WERI-Rb-1 (cell line): ENCODE data around the gene GSTK1.

Source experiments
- DNase-seq: peaks from one replicate; pipeline ENCODE4 v3.0.0-alpha.2; 2020
- H3K27ac ChIP-seq: fragments of 250-450 bp; sonication (Bioruptor Pico); 2 replicates; pipeline ENCODE4 v1.5.1; 2020; ENCODE audit warnings: mild to moderate bottlenecking, moderate library complexity
- H3K27me3 ChIP-seq: fragments of 250-450 bp; sonication (Bioruptor Pico); 2 replicates; pipeline ENCODE4 v1.5.1; 2021; ENCODE audit warnings: mild to moderate bottlenecking, low read depth, moderate library complexity; ENCODE audit not compliant: insufficient read depth, severe bottlenecking
- H3K36me3 ChIP-seq: fragments of 250-450 bp; sonication (Bioruptor Pico); 2 replicates; pipeline ENCODE4 v1.5.1; 2020; ENCODE audit warnings: mild to moderate bottlenecking, moderate library complexity
- H3K4me3 ChIP-seq: 2 replicates; pipeline ENCODE4 v1.5.1; 2011; ENCODE audit warnings: low read depth, mild to moderate bottlenecking, control low read depth, low read length
- H3K9me3 ChIP-seq: fragments of 250-450 bp; sonication (Bioruptor Pico); 2 replicates; pipeline ENCODE4 v1.5.1; 2021; ENCODE audit warnings: mild to moderate bottlenecking, moderate library complexity; ENCODE audit not compliant: severe bottlenecking
- TF ChIP-seq, protein P1 (sequence below): IDR thresholded peaks from 2 replicates; pipeline ENCODE4 v1.5.1; 2011; ENCODE audit warnings: low read depth, mild to moderate bottlenecking, control low read depth, inconsistent platforms, low read length

GSTK1 gene

DNA sequence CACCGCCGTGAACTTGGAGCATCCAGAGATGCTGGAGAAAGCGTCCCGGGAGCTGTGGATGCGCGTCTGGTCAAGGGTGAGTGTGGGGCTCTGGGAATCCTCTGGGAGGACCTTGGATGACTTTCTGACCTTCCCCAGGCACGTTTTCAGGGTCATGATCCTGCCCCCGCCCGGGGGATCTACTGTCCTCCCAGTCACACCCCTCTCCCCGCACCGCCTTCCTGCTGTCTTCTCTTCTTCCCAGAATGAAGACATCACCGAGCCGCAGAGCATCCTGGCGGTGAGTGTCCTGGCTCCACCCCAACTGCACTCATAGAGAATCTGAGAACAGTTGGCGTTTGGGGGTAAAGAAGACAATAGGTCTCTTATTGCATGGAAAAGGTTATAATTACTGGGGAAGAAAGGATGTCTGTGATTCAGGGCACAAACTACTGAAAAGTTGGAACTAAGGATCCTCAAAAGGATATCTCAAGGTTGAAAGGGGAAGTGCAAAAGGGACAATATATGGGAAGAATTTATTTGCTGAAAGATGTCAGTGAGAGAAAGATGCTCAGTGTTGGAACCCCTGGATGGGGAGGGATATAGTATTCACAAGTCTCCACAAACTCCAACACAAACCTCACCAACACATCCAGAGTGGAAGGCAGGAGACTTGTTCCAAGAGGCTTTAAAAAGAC lies 1.9 kb downstream of the GSTK1 start:
- DNase-seq = no peak
- H3K36me3 ChIP-seq = peaks cover 11% of the 10 kb centered on the region
- TF ChIP-seq, protein P1, sequence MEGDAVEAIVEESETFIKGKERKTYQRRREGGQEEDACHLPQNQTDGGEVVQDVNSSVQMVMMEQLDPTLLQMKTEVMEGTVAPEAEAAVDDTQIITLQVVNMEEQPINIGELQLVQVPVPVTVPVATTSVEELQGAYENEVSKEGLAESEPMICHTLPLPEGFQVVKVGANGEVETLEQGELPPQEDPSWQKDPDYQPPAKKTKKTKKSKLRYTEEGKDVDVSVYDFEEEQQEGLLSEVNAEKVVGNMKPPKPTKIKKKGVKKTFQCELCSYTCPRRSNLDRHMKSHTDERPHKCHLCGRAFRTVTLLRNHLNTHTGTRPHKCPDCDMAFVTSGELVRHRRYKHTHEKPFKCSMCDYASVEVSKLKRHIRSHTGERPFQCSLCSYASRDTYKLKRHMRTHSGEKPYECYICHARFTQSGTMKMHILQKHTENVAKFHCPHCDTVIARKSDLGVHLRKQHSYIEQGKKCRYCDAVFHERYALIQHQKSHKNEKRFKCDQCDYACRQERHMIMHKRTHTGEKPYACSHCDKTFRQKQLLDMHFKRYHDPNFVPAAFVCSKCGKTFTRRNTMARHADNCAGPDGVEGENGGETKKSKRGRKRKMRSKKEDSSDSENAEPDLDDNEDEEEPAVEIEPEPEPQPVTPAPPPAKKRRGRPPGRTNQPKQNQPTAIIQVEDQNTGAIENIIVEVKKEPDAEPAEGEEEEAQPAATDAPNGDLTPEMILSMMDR = no peak
- H3K9me3 ChIP-seq = no peaks in the 10 kb centered on the region
- no peaks in the 10 kb centered on the region for H3K27me3 ChIP-seq
- no peak overlapping the region for H3K27ac ChIP-seq
- no peak overlapping the region for H3K4me3 ChIP-seq

DNA sequence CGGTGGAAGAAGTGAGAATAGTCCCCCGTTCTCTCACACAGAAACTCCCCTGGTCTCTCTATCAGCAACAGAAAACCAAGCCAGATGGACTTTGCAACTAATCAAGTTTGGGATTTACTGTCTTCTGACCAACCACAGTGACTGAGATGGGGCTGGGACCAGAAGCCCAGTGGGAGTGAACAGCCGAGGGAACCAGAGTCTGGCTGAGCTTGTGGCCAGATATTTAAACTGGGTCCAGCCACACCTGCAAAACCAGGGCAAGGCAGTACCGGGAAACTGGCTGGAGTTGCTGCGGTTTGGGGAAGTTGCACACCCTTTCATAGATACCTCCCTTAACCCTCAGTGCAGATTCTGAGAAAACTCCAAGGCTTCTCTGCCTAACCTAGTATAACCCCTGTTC lies 6.0 kb downstream of the GSTK1 start:
- Histone ChIP-seq H3K36me3 (peaks cover 14% of the 10 kb centered on the region), H3K27me3 (no peaks in the 10 kb centered on the region), H3K4me3 (no peak overlapping the region), H3K9me3 (no peaks in the 10 kb centered on the region), H3K27ac (no peak overlapping the region)
- TF ChIP-seq, protein P1 = no peak
- DNase-seq = no peak

DNA sequence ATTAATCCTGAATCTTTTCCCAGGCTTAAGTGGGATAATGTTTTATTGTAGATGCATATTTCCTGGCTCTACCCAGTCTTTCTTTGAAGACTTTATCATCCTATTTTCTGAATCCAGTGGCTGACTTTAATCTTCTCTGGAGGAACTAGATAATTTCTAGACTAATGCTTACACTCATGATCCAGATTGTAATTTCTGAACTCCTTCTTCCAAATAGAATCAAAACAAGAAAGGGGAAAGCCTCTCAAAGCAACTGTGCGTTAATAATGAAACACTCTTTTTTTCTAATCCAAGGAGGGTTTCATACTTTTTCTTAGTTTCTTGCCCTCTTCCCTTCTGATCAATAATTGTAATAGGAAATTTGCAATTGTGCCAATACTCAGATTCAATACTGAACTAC lies 8.0 kb downstream of the GSTK1 start:
- no peaks in the 10 kb centered on the region for H3K27me3 ChIP-seq
- peaks cover 14% of the 10 kb centered on the region for H3K36me3 ChIP-seq
- TF ChIP-seq, protein P1 = no peak
- H3K9me3 ChIP-seq = no peaks in the 10 kb centered on the region
- H3K4me3 ChIP-seq = no peak overlapping the region
- no peak overlapping the region for H3K27ac ChIP-seq
- no peak for DNase-seq

DNA sequence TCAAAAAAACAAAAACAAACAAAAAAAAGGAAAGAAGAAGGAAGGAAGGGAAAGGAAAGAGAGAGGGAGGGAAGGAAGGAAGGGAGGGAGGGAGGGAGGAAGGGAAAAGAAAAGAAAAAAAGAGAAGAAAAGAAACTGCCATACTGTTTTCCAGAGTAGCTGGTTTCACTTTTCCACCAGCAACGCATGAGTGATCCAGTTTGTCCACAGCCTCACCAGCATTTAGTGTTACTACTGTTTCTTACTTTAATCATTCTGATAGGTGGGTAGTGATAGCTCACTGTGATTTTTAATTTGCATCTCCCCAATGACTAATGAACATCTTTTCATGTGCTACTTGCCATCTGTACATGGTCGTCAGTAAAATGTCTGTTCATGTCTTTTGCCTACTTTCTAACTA lies 9.6 kb downstream of the GSTK1 start:
- Histone ChIP-seq H3K27ac (no peak overlapping the region), H3K27me3 (no peaks in the 10 kb centered on the region), H3K36me3 (peaks cover 7% of the 10 kb centered on the region), H3K9me3 (no peaks in the 10 kb centered on the region), H3K4me3 (no peak overlapping the region)
- TF ChIP-seq, protein P1 = no peak
- DNase-seq = no peak

DNA sequence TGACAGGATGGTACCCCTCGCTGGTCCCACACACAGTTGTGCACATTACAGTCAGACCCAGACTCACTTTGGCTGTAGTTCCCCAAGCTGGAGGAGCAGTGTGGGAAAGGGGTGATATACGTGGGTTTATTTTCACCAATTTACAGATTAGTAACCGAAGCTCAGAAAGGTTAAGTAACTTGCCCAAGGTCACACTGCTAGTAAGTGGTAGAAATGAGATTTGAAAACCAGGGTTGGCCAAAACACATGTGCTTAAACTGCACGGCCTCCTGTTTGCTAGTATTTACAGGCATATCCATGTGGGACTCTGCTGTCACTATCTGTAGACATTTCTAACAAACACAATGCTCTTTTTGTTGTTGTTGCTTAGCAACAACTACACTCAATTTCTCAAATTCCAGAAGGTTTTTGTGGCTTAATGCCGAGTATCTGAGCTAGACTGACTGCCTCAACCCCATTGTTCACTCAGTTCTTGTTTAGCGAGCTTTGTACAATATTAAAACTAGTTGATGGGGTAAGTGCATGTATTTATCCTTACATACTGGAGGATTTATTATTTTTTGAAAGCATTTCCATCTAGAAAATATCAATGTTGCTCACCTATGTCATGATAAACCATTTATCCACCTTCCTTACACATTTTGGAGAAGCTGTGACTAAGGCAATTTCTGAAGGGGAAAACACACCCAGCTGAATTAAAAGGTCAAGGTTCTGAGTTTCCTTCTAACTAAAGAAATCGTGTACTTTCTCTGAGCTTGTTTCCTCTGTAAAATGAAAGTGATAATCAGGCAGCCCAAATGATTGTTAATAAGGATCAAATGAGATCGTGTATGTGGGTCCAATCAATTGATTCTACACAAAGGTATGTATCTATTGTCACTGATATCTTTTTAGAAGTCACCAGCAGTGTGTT lies 16.2 kb downstream of the GSTK1 start:
- H3K27ac ChIP-seq = no peak overlapping the region
- no peaks in the 10 kb centered on the region for H3K36me3 ChIP-seq
- TF ChIP-seq, protein P1 = no peak
- H3K9me3 ChIP-seq = no peaks in the 10 kb centered on the region
- H3K27me3 ChIP-seq = no peaks in the 10 kb centered on the region
- DNase-seq = no peak
- H3K4me3 ChIP-seq = no peak overlapping the region
